ENCODE results near the gene TMEM145.

Gene TMEM145

GRCh38 chr19:42287017-42287826 is 25.9 kb upstream of the TMEM145 start:
- intact Hi-C loops (cut with DNase I), result no loop called here
- peak in 2 of 10 donors; percentile 66 to 76 for DNase-seq

- intact Hi-C loops (cut with DNase I), result no loop called here
Measured at GRCh38 chr19:42287827-42288107, 25.3 kb upstream of the TMEM145 start.

GRCh38 chr19:42288387-42288786 is 24.7 kb upstream of the TMEM145 start:
- peak in 1 of 10 donors; percentile 39 for DNase-seq
- intact Hi-C loops (cut with DNase I), result no loop called here

More at GRCh38 chr19:42287827-42288107, 25.3 kb upstream of the TMEM145 start:
- DNase-seq, result peak in 2 of 10 donors; percentile 55 to 58

- intact Hi-C loops (cut with DNase I), result no loop called here
- peak in 2 of 10 donors; percentile 62 to 74 for DNase-seq
Measured at GRCh38 chr19:42288881-42289555, 24.1 kb upstream of the TMEM145 start.

- intact Hi-C loops (cut with DNase I), result no loop called here
- DNase-seq, result peak in 1 of 10 donors; percentile 45
Measured at GRCh38 chr19:42289556-42290041, 23.5 kb upstream of the TMEM145 start.

- intact Hi-C loops (cut with DNase I), result no loop called here
- peak in 1 of 10 donors; percentile 62 for DNase-seq
Measured at GRCh38 chr19:42290136-42290522, 23.0 kb upstream of the TMEM145 start.

- DNase-seq, result peak in 3 of 10 donors; percentile 62 to 86 (median 66)
- intact Hi-C loops (cut with DNase I), result no loop called here
Measured at GRCh38 chr19:42290523-42291434, 22.3 kb upstream of the TMEM145 start.

GRCh38 chr19:42291435-42291810 is 21.7 kb upstream of the TMEM145 start:
- intact Hi-C loops (cut with DNase I), result no loop called here
- DNase-seq, result peak in 2 of 10 donors; percentile 8 to 84

GRCh38 chr19:42292042-42292960 is 20.8 kb upstream of the TMEM145 start:
- DNase-seq, result no peak
- intact Hi-C loops (cut with DNase I), result no loop called here

- DNase-seq, result no peak
- intact Hi-C loops (cut with DNase I), result no loop called here
Measured at GRCh38 chr19:42292963-42293362, 20.1 kb upstream of the TMEM145 start.

- intact Hi-C loops (cut with DNase I), result no loop called here
- peak in 2 of 10 donors; percentile 8 to 84 for DNase-seq
Measured at GRCh38 chr19:42293540-42293939, 19.6 kb upstream of the TMEM145 start.

GRCh38 chr19:42293948-42294347 is 19.2 kb upstream of the TMEM145 start:
- intact Hi-C loops (cut with DNase I), result no loop called here
- no peak for DNase-seq

- intact Hi-C loops (cut with DNase I), result loop anchor here (5.0 kb wide), 1 partner anchor 47 kb away; no protein-coding TSS in a partner anchor
- DNase-seq, result peak in 1 of 10 donors; percentile 49
Measured at GRCh38 chr19:42294471-42295137, 18.5 kb upstream of the TMEM145 start.

- intact Hi-C loops (cut with DNase I), result loop anchor here (5.0 kb wide), 1 partner anchor 48 kb away; no protein-coding TSS in a partner anchor
- peak in 1 of 10 donors; percentile 61 for DNase-seq
Measured at GRCh38 chr19:42295342-42295741, 17.8 kb upstream of the TMEM145 start.

- intact Hi-C loops (cut with DNase I), result loop anchor here (5.0 kb wide), 1 partner anchor 49 kb away; no protein-coding TSS in a partner anchor
- peak; percentile 66 to 97 (median 88) for DNase-seq
Measured at GRCh38 chr19:42295831-42296525, 17.1 kb upstream of the TMEM145 start.

GRCh38 chr19:42297039-42297438 is 16.1 kb upstream of the TMEM145 start:
- DNase-seq, result peak in 1 of 10 donors; percentile 67

GRCh38 chr19:42301646-42302203 is 11.4 kb upstream of the TMEM145 start, which contains the start of gene PRR19:
PRR19 (plus strand) TSS chr19:42302132; CDS start chr19:42309585, 7,453 bp downstream.
- DNase-seq, result peak in 2 of 10 donors; percentile 38 to 80
- intact Hi-C loops (cut with DNase I), result no loop called here

More at GRCh38 chr19:42297039-42297438, 16.1 kb upstream of the TMEM145 start:
- intact Hi-C loops (cut with DNase I), result loop anchor here (5.0 kb wide), 1 partner anchor 50 kb away; no protein-coding TSS in a partner anchor

- intact Hi-C loops (cut with DNase I), result no loop called here
- DNase-seq, result peak in 1 of 10 donors; percentile 79
Measured at GRCh38 chr19:42303101-42303464, 10.0 kb upstream of the TMEM145 start.

Data from posterior cingulate gyrus (tissue), 11 donors.